Immature natural killer cell (primary cell): ENCODE results near the gene SGTA. TPM values are rescaled to one million over a fixed set of nuclear protein-coding genes. Genes with fewer than 3 reads are reported as not detected.
"Not testable (repeated sequence)": the region's sequence is repeated elsewhere in the genome, so short reads cannot be mapped to it uniquely, and the experiment has no call there.

ENCODE experiments used
- DNase-seq, 3 donors: peaks; one replicate each; pipeline ENCODE4 v3.0.0; 2022; ENCODE audit warnings: mixed read lengths in 1 of 3
- H3K27ac Mint-ChIP-seq, 6 donors: one replicate each; pipeline ENCODE4 v1.8.0; 2020; ENCODE audit warnings: mixed read lengths in 6 of 6, mild to moderate bottlenecking in 5 of 6, inconsistent platforms in 4 of 6, moderate library complexity in 3 of 6
- H3K27me3 Mint-ChIP-seq, 3 donors: one replicate each; pipeline ENCODE4 v1.8.0; 2020 to 2021; ENCODE audit warnings: low read depth in 3 of 3, mild to moderate bottlenecking in 3 of 3, mixed read lengths in 3 of 3, moderate library complexity in 3 of 3, inconsistent platforms in 1 of 3
- H3K36me3 Mint-ChIP-seq, 3 donors: one replicate each; pipeline ENCODE4 v1.8.0; 2020; ENCODE audit warnings: mixed read lengths in 3 of 3, inconsistent platforms in 2 of 3, mild to moderate bottlenecking in 2 of 3
- H3K4me1 Mint-ChIP-seq, 2 donors: one replicate each; pipeline ENCODE4 v1.8.0; 2020; ENCODE audit warnings: inconsistent platforms in 2 of 2, mild to moderate bottlenecking in 2 of 2, mixed read lengths in 2 of 2, moderate library complexity in 1 of 2
- H3K4me3 Mint-ChIP-seq, 5 donors: one replicate each; pipeline ENCODE4 v1.8.0; 2020; ENCODE audit warnings: mild to moderate bottlenecking in 5 of 5, mixed read lengths in 5 of 5, inconsistent platforms in 3 of 5, moderate library complexity in 3 of 5
- H3K9me3 Mint-ChIP-seq, 6 donors: one replicate each; pipeline ENCODE4 v1.8.0; 2020; ENCODE audit warnings: mild to moderate bottlenecking in 6 of 6, mixed read lengths in 6 of 6, inconsistent platforms in 4 of 6, moderate library complexity in 3 of 6
- polyA plus RNA-seq, 3 donors: library from polyadenylated mRNA; unstranded; fragments of 300-500 nt; fragmentation: Illumina TruSeq; gene quantifications; one replicate each; pipeline ENCODE4 v1.2.3, GENCODE V29; 2021

Gene SGTA
- polyA plus RNA-seq, 3 donors from 2014 or later, result 32.1 to 47.6 (median 34.3) TPM

- Mint-ChIP-seq H3K4me3 (no peak overlapping the region), H3K9me3 (no peaks in the 10 kb centered on the region), H3K27me3 (peaks cover 0 to 2% (median 0%) of the 10 kb centered on the region in 3 donors), H3K36me3 (peaks cover 0 to 3% (median 0%) of the 10 kb centered on the region in 3 donors), H3K4me1 (no peaks in the 10 kb centered on the region), H3K27ac (no peak overlapping the region)
- DNase-seq, result no peak
Measured at GRCh38 chr19:2793577-2793976, 10.5 kb upstream of the SGTA start.

GRCh38 chr19:2793126-2793525 is 10.1 kb upstream of the SGTA start:
- no peak for DNase-seq
- Mint-ChIP-seq H3K27ac (no peak overlapping the region), H3K4me1 (no peaks in the 10 kb centered on the region), H3K9me3 (no peaks in the 10 kb centered on the region), H3K36me3 (peaks cover 0 to 3% (median 0%) of the 10 kb centered on the region in 3 donors), H3K4me3 (no peak overlapping the region), H3K27me3 (peaks cover 0 to 2% (median 0%) of the 10 kb centered on the region in 3 donors)

GRCh38 chr19:2792666-2793065 is 9.6 kb upstream of the SGTA start:
- H3K27ac Mint-ChIP-seq, result not testable (repeated sequence)

GRCh38 chr19:2791876-2792275 is 8.8 kb upstream of the SGTA start:
- Mint-ChIP-seq H3K27me3 (peaks cover 0 to 2% (median 0%) of the 10 kb centered on the region in 3 donors), H3K36me3 (peaks cover 0 to 3% (median 0%) of the 10 kb centered on the region in 3 donors), H3K4me1 (peaks cover 3 to 8% of the 10 kb centered on the region in 2 donors), H3K27ac (no peak overlapping the region), H3K9me3 (no peaks in the 10 kb centered on the region), H3K4me3 (no peak overlapping the region)
- DNase-seq, result no peak

More at GRCh38 chr19:2792666-2793065, 9.6 kb upstream of the SGTA start:
- H3K4me1 Mint-ChIP-seq, H3K27me3 Mint-ChIP-seq, H3K9me3 Mint-ChIP-seq, H3K36me3 Mint-ChIP-seq, H3K4me3 Mint-ChIP-seq, DNase-seq: not testable (repeated sequence)

GRCh38 chr19:2791440-2791839 is 8.4 kb upstream of the SGTA start:
- Mint-ChIP-seq H3K4me3 (no peak overlapping the region), H3K9me3 (no peaks in the 10 kb centered on the region), H3K36me3 (peaks cover 0 to 3% (median 0%) of the 10 kb centered on the region in 3 donors), H3K27me3 (peaks cover 0 to 3% (median 0%) of the 10 kb centered on the region in 3 donors), H3K27ac (no peak overlapping the region), H3K4me1 (peaks cover 3 to 8% of the 10 kb centered on the region in 2 donors)
- no peak for DNase-seq

- Mint-ChIP-seq H3K27me3 (peaks cover 0 to 4% (median 0%) of the 10 kb centered on the region in 3 donors), H3K4me3 (no peak overlapping the region), H3K27ac (no peak overlapping the region)
Measured at GRCh38 chr19:2790557-2791271, 7.6 kb upstream of the SGTA start.

GRCh38 chr19:2790194-2790556 is 7.1 kb upstream of the SGTA start:
- Mint-ChIP-seq H3K36me3 (peaks cover 0 to 1% (median 0%) of the 10 kb centered on the region in 3 donors), H3K4me3 (no peak overlapping the region), H3K27me3 (peaks cover 0 to 4% (median 0%) of the 10 kb centered on the region in 3 donors), H3K27ac (peak overlapping the region in 1 of 6 donors; percentile 34), H3K4me1 (peaks cover 8 to 15% of the 10 kb centered on the region in 2 donors), H3K9me3 (no peaks in the 10 kb centered on the region)
- no peak for DNase-seq

More at GRCh38 chr19:2790557-2791271, 7.6 kb upstream of the SGTA start:
- Mint-ChIP-seq H3K9me3 (no peaks in the 10 kb centered on the region), H3K36me3 (peaks cover 0 to 3% (median 0%) of the 10 kb centered on the region in 3 donors), H3K4me1 (peaks cover 8 to 13% of the 10 kb centered on the region in 2 donors)
- no peak for DNase-seq

GRCh38 chr19:2788237-2788636 is 5.2 kb upstream of the SGTA start:
- H3K4me3 Mint-ChIP-seq, result peak overlapping the region in 4 of 5 donors; percentile 18 to 38 (median 32)
- H3K9me3 Mint-ChIP-seq, result no peaks in the 10 kb centered on the region
- DNase-seq, result no peak
- no peaks in the 10 kb centered on the region for H3K36me3 Mint-ChIP-seq
- H3K27me3 Mint-ChIP-seq, result peaks cover 6 to 11% (median 6%) of the 10 kb centered on the region in 3 donors
- H3K27ac Mint-ChIP-seq, result no peak overlapping the region
- H3K4me1 Mint-ChIP-seq, result peaks cover 24% of the 10 kb centered on the region in 2 donors

- Mint-ChIP-seq H3K36me3 (no peaks in the 10 kb centered on the region), H3K4me3 (peak overlapping the region; percentile 18 to 66 (median 57)), H3K27ac (no peak overlapping the region), H3K9me3 (no peaks in the 10 kb centered on the region), H3K27me3 (peaks cover 7 to 12% (median 7%) of the 10 kb centered on the region in 3 donors), H3K4me1 (peaks cover 31 to 32% of the 10 kb centered on the region in 2 donors)
- DNase-seq, result no peak
Measured at GRCh38 chr19:2787115-2787514, 4.0 kb upstream of the SGTA start.

GRCh38 chr19:2785244-2785997 is 2.3 kb upstream of the SGTA start, which contains the start of gene THOP1:
Gene THOP1 (plus strand): TSS chr19:2785503. CDS start chr19:2785663, 160 bp downstream.
- DNase-seq, result peak; percentile 96 to 98 (median 98)
- no peaks in the 10 kb centered on the region for H3K9me3 Mint-ChIP-seq
- peak within 1 kb of the TSS; percentile 44 to 94 (median 76) for H3K27ac Mint-ChIP-seq
- H3K4me3 Mint-ChIP-seq, result peak within 1 kb of the TSS; percentile 74 to 86 (median 84)
- peaks cover 7 to 10% (median 7%) of the 10 kb centered on the region in 3 donors for H3K27me3 Mint-ChIP-seq
- H3K36me3 Mint-ChIP-seq, result no peaks in the 10 kb centered on the region
- peaks cover 44 to 49% of the 10 kb centered on the region in 2 donors for H3K4me1 Mint-ChIP-seq

GRCh38 chr19:2783781-2784145 is 690 bp upstream of the SGTA start:
- peak overlapping the region; percentile 87 to 95 (median 94) for H3K27ac Mint-ChIP-seq
- DNase-seq, result no peak
- H3K36me3 Mint-ChIP-seq, result no peaks in the 10 kb centered on the region
- H3K9me3 Mint-ChIP-seq, result no peaks in the 10 kb centered on the region
- H3K27me3 Mint-ChIP-seq, result peaks cover 7 to 10% (median 7%) of the 10 kb centered on the region in 3 donors
- H3K4me1 Mint-ChIP-seq, result peaks cover 50 to 55% of the 10 kb centered on the region in 2 donors
- H3K4me3 Mint-ChIP-seq, result peak overlapping the region; percentile 84 to 88 (median 86)

GRCh38 chr19:2782329-2782935 is 641 bp downstream of the SGTA start:
- peaks cover 7 to 10% (median 7%) of the 10 kb centered on the region in 3 donors for H3K27me3 Mint-ChIP-seq

GRCh38 chr19:2780284-2780683 is 2.8 kb downstream of the SGTA start:
- H3K27me3 Mint-ChIP-seq, result peaks cover 7 to 13% (median 9%) of the 10 kb centered on the region in 3 donors
- H3K4me1 Mint-ChIP-seq, result peaks cover 53% of the 10 kb centered on the region in 2 donors
- peak overlapping the region in 3 of 6 donors; percentile 17 to 63 (median 49) for H3K27ac Mint-ChIP-seq
- H3K36me3 Mint-ChIP-seq, result no peaks in the 10 kb centered on the region
- H3K9me3 Mint-ChIP-seq, result no peaks in the 10 kb centered on the region
- H3K4me3 Mint-ChIP-seq, result peak overlapping the region in 2 of 5 donors; percentile 16 to 33
- DNase-seq, result no peak

More at GRCh38 chr19:2782329-2782935, 641 bp downstream of the SGTA start:
- Mint-ChIP-seq H3K36me3 (no peaks in the 10 kb centered on the region), H3K27ac (peak overlapping the region; percentile 70 to 93 (median 85)), H3K4me1 (peaks cover 50 to 53% of the 10 kb centered on the region in 2 donors), H3K4me3 (peak overlapping the region; percentile 84 to 88 (median 86)), H3K9me3 (no peaks in the 10 kb centered on the region)
- no peak for DNase-seq
